Measurements from ENCODE around the gene CCPG1. TPM values are rescaled to one million over a fixed set of nuclear protein-coding genes. Genes with fewer than 3 reads are reported as not detected.

Gene CCPG1
- total RNA-seq, 2 donors from 2014 or later: 64.3 to 71.9 TPM

DNA sequence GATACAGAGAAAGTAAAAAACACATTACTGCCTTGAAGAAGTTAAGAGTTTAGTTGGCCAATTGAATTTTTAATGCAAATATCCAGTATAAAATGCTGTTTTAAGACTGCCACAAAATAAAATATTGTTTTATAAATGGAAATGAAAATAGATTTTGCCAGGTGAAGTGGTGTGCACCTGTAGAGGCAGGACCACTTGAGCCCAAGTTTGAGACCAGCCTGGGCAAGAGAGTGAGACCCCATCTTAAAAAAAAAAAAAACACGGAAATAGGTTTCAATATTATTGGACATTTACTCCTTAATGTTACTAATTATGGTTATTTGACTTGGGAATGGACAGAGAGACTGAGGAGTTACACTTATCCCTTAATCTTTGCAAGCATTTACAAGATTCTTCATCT, 87.2 kb downstream of the CCPG1 start:
- H3K36me3 ChIP-seq (replicated peaks in 1 of 2; ENCODE audit: insufficient read depth in 1 of 2, low read depth in 2 of 2): no peaks in the 10 kb centered on the region
- H3K4me3 ChIP-seq: no peak overlapping the region
- intact Hi-C loops (cut with DNase I): no loop called here
- TF ChIP-seq POLR2A (IDR thresholded peaks at IDR 0.05): no peak
- TF ChIP-seq, protein P1, sequence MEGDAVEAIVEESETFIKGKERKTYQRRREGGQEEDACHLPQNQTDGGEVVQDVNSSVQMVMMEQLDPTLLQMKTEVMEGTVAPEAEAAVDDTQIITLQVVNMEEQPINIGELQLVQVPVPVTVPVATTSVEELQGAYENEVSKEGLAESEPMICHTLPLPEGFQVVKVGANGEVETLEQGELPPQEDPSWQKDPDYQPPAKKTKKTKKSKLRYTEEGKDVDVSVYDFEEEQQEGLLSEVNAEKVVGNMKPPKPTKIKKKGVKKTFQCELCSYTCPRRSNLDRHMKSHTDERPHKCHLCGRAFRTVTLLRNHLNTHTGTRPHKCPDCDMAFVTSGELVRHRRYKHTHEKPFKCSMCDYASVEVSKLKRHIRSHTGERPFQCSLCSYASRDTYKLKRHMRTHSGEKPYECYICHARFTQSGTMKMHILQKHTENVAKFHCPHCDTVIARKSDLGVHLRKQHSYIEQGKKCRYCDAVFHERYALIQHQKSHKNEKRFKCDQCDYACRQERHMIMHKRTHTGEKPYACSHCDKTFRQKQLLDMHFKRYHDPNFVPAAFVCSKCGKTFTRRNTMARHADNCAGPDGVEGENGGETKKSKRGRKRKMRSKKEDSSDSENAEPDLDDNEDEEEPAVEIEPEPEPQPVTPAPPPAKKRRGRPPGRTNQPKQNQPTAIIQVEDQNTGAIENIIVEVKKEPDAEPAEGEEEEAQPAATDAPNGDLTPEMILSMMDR (IDR thresholded peaks at IDR 0.05): no peak
- ATAC-seq (no peak), DNase-seq (no peak)
- H3K27ac ChIP-seq: no peak overlapping the region
- 74 to 90% methylated on average over 1 of the region's 1 CpG for WGBS, 2 donors
- peaks cover 0 to 6% (median 0%) of the 10 kb centered on the region in 3 donors for H3K9me3 ChIP-seq
- H3K27me3 ChIP-seq: no peaks in the 10 kb centered on the region
- peaks cover 22% of the 10 kb centered on the region for H3K4me1 ChIP-seq

DNA sequence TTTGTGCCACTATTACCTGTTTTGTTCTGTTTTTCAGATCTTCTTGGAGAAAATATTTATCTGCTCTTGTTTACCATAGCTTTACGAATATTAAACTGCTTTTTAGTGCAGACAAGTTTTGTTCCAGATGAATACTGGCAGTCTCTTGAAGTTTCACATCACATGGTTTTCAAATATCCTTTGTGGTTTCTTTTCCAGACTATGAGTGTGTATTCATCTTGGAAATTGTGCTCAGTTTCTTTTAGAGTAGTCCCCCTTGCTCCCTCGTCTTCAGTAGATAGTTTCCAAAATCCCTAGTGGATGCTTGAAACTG, 88.0 kb downstream of the CCPG1 start:
- no peaks in the 10 kb centered on the region for H3K36me3 ChIP-seq (replicated peaks in 1 of 2; ENCODE audit: insufficient read depth in 1 of 2, low read depth in 2 of 2)

DNA sequence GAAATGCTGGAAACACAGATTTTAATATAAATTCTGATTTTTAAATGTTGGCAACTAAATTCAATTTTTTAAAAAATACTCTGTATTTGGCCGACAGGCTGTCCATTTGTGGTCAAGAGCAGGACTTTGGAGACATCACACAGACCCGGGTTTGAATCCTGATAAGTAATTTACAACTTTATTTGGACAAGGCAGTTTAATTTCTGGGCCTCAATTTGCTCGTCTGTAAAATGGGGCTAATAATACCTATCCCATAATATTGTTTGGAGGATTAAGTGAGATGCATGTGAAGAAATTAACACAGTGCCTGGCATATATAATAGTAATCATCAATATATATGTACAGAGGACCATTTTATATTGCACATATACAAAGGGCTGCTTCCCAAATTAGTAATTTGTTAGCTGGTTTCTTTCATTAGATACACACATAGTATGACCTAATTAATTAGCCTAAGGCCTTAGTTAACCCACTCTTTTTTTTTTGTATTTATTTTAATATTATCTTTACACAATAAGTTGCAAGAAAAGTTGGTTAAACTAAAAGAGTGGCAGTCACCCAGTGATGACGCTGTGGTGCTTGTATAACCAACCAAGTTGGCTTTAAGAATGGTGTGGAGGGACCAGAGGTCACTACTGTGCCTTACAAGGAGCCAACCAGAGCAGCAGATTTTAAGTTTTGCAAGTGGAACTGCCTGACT, 88.5 kb downstream of the CCPG1 start:
- DNase-seq: peak; percentile 27 to 42 (median 32)
- TF ChIP-seq, protein P1 (IDR thresholded peaks at IDR 0.05): no peak
- TF ChIP-seq POLR2A (IDR thresholded peaks at IDR 0.05): no peak
- Histone ChIP-seq H3K27me3 (no peaks in the 10 kb centered on the region), H3K27ac (peak overlapping the region in 3 of 4 donors; percentile 75 to 96 (median 84)), H3K36me3 (replicated peaks in 1 of 2; ENCODE audit: insufficient read depth in 1 of 2, low read depth in 2 of 2) (no peaks in the 10 kb centered on the region), H3K9me3 (peaks cover 0 to 6% (median 0%) of the 10 kb centered on the region in 3 donors), H3K4me1 (peaks cover 22% of the 10 kb centered on the region), H3K4me3 (peak overlapping the region; percentile 75 to 86)
- ATAC-seq: no peak
- intact Hi-C loops (cut with DNase I): no loop called here
- WGBS, 2 donors: 32 to 39% methylated on average over 4 of the region's 4 CpGs

More for the DNA sequence above, 88.0 kb downstream of the CCPG1 start:
- no peak for DNase-seq
- Histone ChIP-seq H3K27ac (no peak overlapping the region), H3K27me3 (no peaks in the 10 kb centered on the region), H3K4me3 (no peak overlapping the region), H3K4me1 (peaks cover 22% of the 10 kb centered on the region), H3K9me3 (peaks cover 0 to 6% (median 0%) of the 10 kb centered on the region in 3 donors)
- intact Hi-C loops (cut with DNase I): no loop called here
- no peak for ATAC-seq
- WGBS, 2 donors: 41 to 46% methylated on average over 2 of the region's 2 CpGs
- TF ChIP-seq, protein P1 (IDR thresholded peaks at IDR 0.05): no peak
- no peak for TF ChIP-seq POLR2A (IDR thresholded peaks at IDR 0.05)

DNA sequence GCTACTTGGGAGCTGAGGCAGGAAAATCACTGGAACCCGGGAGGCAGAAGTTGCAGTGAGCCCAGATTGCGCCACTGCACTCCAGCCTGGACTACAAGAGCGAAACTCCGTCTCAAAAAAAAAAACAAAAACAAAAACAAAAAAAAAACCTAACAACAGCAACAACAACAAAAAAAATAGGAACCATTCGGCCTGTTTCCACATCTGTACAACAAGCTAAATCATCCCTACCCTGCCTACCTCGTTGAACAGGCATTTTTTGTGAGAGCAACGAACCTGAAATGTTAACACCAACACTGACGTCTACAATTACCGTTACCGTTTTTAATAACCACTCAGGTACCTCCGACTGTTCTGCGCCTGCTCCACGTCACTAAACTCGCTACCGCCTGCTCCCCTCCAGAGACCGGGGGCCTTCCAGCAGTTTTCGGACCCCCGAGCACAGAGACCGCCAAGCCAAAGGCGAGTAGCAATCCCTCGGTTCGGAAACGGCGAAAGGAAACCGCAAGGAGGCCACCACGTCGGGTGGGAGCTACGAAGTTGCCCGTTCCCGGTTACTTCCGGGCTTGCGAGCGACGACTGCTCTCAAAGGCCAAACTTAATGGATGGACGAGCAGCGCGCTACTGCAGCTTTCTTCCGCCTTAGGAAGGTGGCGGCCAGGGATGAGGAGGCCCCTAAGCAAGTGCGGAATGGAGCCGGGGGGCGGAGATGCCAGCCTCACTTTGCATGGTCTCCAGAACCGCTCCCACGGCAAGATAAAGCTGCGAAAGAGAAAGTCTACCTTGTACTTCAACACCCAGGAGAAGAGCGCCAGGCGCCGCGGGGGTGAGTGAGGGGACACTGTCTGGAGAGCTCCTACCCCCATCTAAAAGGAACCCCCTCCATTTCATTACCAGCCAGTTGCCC, 89.3 kb downstream of the CCPG1 start, which contains the start of the genes PIGB and PIGBOS1:
TSS of gene PIGB (plus strand) at position 635 of the 907 bp plus-strand sequence. CDS start at position 664, 29 bp downstream.
TSS of gene PIGBOS1 (minus strand) at position 536 of the 907 bp plus-strand sequence. CDS start 1,331 bp downstream, outside the sequence.
- TF ChIP-seq, protein P1 (IDR thresholded peaks at IDR 0.05): peak in 4 of 7 experiments; percentile 27 to 42 (median 33)
- peak; percentile 43 to 86 (median 83) for TF ChIP-seq POLR2A (IDR thresholded peaks at IDR 0.05)
- Histone ChIP-seq H3K9me3 (peaks cover 0 to 6% (median 0%) of the 10 kb centered on the region in 3 donors), H3K27me3 (no peaks in the 10 kb centered on the region), H3K4me1 (peaks cover 22% of the 10 kb centered on the region), H3K4me3 (peak within 1 kb of the TSS; percentile 75 to 86), H3K36me3 (replicated peaks in 1 of 2; ENCODE audit: insufficient read depth in 1 of 2, low read depth in 2 of 2) (no peaks in the 10 kb centered on the region), H3K27ac (peak within 1 kb of the TSS; percentile 75 to 96 (median 82))
- WGBS, 2 donors: 0% methylated on average over 21 to 49 of the region's 49 CpGs
- DNase-seq: peak; percentile 84 to 89 (median 86)
- intact Hi-C loops (cut with DNase I): no loop called here
- peak; percentile 95 for ATAC-seq

MicroRNA genes within 50 kb of the gene (microRNA counts, 767-probe panel; counts per million panel counts)
- microRNA hsa-miR-628-3p (0 to 736 counts per million in 2 donors), microRNA hsa-miR-628-5p (0 to 736 counts per million in 2 donors)

Small RNA genes lying within 50 kb of the gene (microRNA-seq; reads per million reads assigned to microRNA genes)
- 112 to 123 reads per million in 2 donors for gene MIR628 (ENCODE audit: borderline number of aligned reads in 2 of 2, borderline replicate concordance in 2 of 2)

Other genes starting within 250 kb of the CCPG1 start
- gene RSL24D1, start 211.4 kb downstream of the CCPG1 start, total RNA-seq: 10 to 100 TPM; 13.5 to 46.7 TPM
- gene RAB27A, start 118.5 kb downstream of the CCPG1 start, total RNA-seq: 1 to 10 TPM; 9.6 to 9.9 TPM
- 10 to 100 TPM; 11.2 to 16.1 TPM for gene PIGBOS1, start 89.2 kb downstream of the CCPG1 start, total RNA-seq
- gene PIGB, start 89.1 kb downstream of the CCPG1 start, total RNA-seq: 10 to 100 TPM in 1 of 2 donors, 1 to 10 TPM in 1; 9.1 to 17.1 TPM
- gene PIERCE2, start 136 bp upstream of the CCPG1 start, total RNA-seq: 1 to 10 TPM; 2.0 to 2.1 TPM
- 1 to 10 TPM in 1 of 2 donors, not detected in 1; 2.1 TPM for gene DNAAF4, start 99.9 kb upstream of the CCPG1 start, total RNA-seq
- gene PYGO1, start 180.0 kb upstream of the CCPG1 start, total RNA-seq: 1 to 10 TPM; 1.3 to 2.6 TPM